Chondrocyte (in vitro differentiated cells): ENCODE data around the gene DOCK3. TPM values are rescaled to one million over a fixed set of nuclear protein-coding genes. Genes with fewer than 3 reads are reported as not detected.

Experiments
- DNase-seq: peaks from one replicate; pipeline ENCODE4 v3.0.0; 2021; ENCODE audit warnings: mixed read lengths, low spot score
- H3K27ac Mint-ChIP-seq: one replicate; pipeline ENCODE4 v1.8.0; 2021; ENCODE audit warnings: mild to moderate bottlenecking, moderate library complexity, mixed read lengths; ENCODE audit not compliant: unreplicated experiment
- H3K27me3 Mint-ChIP-seq: 2 replicates; pipeline ENCODE4 v1.8.0; 2021; ENCODE audit warnings: low read depth, mixed read lengths
- H3K36me3 Mint-ChIP-seq: 2 replicates; pipeline ENCODE4 v1.8.0; 2021; ENCODE audit warnings: low read depth, mixed read lengths
- H3K4me1 Mint-ChIP-seq: 2 replicates; pipeline ENCODE4 v1.8.0; 2021; ENCODE audit warnings: low read depth, mild to moderate bottlenecking, mixed read lengths
- H3K4me3 Mint-ChIP-seq: one replicate; pipeline ENCODE4 v1.8.0; 2021; ENCODE audit warnings: mild to moderate bottlenecking, moderate library complexity, mixed read lengths; ENCODE audit not compliant: unreplicated experiment
- H3K9me3 Mint-ChIP-seq: 2 replicates; pipeline ENCODE4 v1.8.0; 2021; ENCODE audit warnings: low read depth, mixed read lengths
- CTCF ChIP-seq: fragments of 200-600 bp; sonication (generic); IDR thresholded peaks from 2 replicates; pipeline ENCODE4 v1.5.0; 2021; ENCODE audit warnings: antibody characterized with exemption, mild to moderate bottlenecking, moderate library complexity
- total RNA-seq: library from RNA; stranded (reverse); gene quantifications from 3 replicates; pipeline ENCODE4 v1.2.1, GENCODE V29; 2021

The DOCK3 gene
- total RNA-seq, 1 donor from 2014 or later = 0.25 TPM

DNA sequence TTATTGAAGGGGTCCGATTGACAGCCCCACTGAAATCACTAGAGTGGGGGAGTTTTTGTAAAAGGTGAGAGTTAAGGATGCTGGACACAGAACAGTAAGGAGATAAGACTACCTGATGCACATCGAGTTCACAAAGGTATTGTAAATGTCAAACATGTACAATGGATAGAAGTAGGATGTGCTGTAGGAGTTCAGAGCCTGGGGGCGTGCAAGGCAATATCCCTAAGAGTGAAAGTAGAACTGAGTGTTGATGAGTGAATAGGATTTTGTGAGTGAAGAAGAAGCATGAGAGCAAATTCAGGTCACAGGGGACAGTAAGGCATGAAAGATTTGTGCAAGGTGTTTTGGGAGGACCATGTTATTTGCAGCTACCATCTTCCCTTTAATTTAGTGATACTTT, 21.5 kb downstream of the DOCK3 start:
- H3K9me3 Mint-ChIP-seq = peaks cover 6% of the 10 kb centered on the region
- no peak overlapping the region for H3K4me3 Mint-ChIP-seq
- no peaks in the 10 kb centered on the region for H3K4me1 Mint-ChIP-seq
- DNase-seq = no peak
- H3K27me3 Mint-ChIP-seq = peaks cover 18% of the 10 kb centered on the region
- no peak for TF ChIP-seq CTCF
- no peaks in the 10 kb centered on the region for H3K36me3 Mint-ChIP-seq
- H3K27ac Mint-ChIP-seq = no peak overlapping the region

GRCh38 chr3:50698269-50698668, 23.5 kb downstream of the DOCK3 start:
- Mint-ChIP-seq H3K4me3 (no peak overlapping the region), H3K27me3 (peaks cover 12% of the 10 kb centered on the region), H3K27ac (no peak overlapping the region), H3K4me1 (no peaks in the 10 kb centered on the region), H3K36me3 (no peaks in the 10 kb centered on the region), H3K9me3 (peaks cover 20% of the 10 kb centered on the region)
- DNase-seq = no peak
- no peak for TF ChIP-seq CTCF

DNA sequence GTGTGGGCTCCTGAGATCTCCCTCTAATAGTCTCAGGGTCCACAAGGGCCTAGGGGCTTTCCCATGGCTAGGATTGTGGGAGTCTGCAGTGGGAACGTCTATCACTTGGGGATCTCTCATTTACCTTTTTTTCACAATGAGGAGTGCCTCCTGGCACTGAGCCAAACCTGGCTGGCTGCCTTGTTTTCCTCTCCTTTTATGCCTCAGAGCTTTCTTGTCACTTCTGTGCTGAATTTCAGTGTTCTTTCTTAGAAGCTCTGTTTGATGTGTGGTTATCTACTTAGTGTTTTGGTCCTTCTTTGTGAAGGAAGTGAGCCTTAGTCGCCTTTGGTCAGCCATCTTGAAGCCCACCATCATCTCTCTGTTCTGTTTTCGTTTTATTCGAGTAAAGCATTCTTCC, 33.9 kb downstream of the DOCK3 start:
- DNase-seq = no peak

GRCh38 chr3:50714946-50715345, 40.2 kb downstream of the DOCK3 start:
- Mint-ChIP-seq H3K27ac (no peak overlapping the region), H3K4me1 (no peaks in the 10 kb centered on the region), H3K4me3 (no peak overlapping the region), H3K36me3 (no peaks in the 10 kb centered on the region), H3K27me3 (peaks cover 17% of the 10 kb centered on the region), H3K9me3 (no peaks in the 10 kb centered on the region)
- TF ChIP-seq CTCF = no peak
- no peak for DNase-seq

More for the DNA sequence above, 33.9 kb downstream of the DOCK3 start:
- Mint-ChIP-seq H3K9me3 (peaks cover 3% of the 10 kb centered on the region), H3K27me3 (peaks cover 11% of the 10 kb centered on the region), H3K4me1 (no peaks in the 10 kb centered on the region), H3K36me3 (no peaks in the 10 kb centered on the region), H3K27ac (no peak overlapping the region), H3K4me3 (no peak overlapping the region)
- no peak for TF ChIP-seq CTCF

DNA sequence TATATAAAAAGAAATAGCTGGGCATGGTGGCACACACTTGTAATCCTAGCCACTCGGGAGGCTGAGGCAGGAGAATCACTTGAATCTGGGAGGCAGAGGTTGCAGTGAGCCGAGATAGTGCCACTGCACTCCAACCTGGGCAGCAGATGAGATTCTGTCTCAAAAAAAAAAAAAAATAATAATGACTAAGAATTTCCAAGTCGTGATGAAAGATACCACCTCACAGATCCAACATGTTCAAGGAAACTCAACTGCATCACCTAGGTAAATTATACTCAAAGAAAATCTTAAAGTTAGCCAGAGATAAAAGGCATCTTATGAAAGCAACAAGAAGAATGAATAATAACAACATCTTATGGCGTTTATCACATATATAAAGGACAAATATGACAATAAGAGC, 50.1 kb downstream of the DOCK3 start:
- TF ChIP-seq CTCF = no peak
- peaks cover 3% of the 10 kb centered on the region for H3K9me3 Mint-ChIP-seq
- peaks cover 15% of the 10 kb centered on the region for H3K27me3 Mint-ChIP-seq
- DNase-seq = no peak
- no peak overlapping the region for H3K27ac Mint-ChIP-seq
- no peaks in the 10 kb centered on the region for H3K36me3 Mint-ChIP-seq
- H3K4me3 Mint-ChIP-seq = no peak overlapping the region
- H3K4me1 Mint-ChIP-seq = no peaks in the 10 kb centered on the region
